Astrocyte (in vitro differentiated cells and primary cell): ENCODE results near the gene SHTN1. TPM values are rescaled to one million over a fixed set of nuclear protein-coding genes. Genes with fewer than 3 reads are reported as not detected.

Source experiments
- DNase-seq: peaks from one replicate; pipeline ENCODE4 v3.0.0-alpha.2; 2010; ENCODE audit warnings: low read depth
- FAIRE-seq: peaks from 2 replicates; lab custom pipeline; 2011; peaks lifted over from hg19 to GRCh38; lab: Jason Lieb, UNC
- H2AFZ ChIP-seq: 2 replicates; pipeline ENCODE4 v1.6.0; 2012; ENCODE audit warnings: low read depth, low read length, inconsistent platforms
- H3K27ac ChIP-seq: 2 replicates; pipeline ENCODE4 v1.5.1; 2011; ENCODE audit warnings: low read depth, low read length, inconsistent platforms
- H3K27me3 ChIP-seq: 2 replicates; pipeline ENCODE4 v1.6.0; 2011; ENCODE audit warnings: low read length, inconsistent platforms; ENCODE audit not compliant: insufficient read depth
- H3K36me3 ChIP-seq: 2 replicates; pipeline ENCODE4 v1.5.1; 2011; ENCODE audit warnings: low read length, inconsistent platforms; ENCODE audit not compliant: insufficient read depth
- H3K4me1 ChIP-seq: 2 replicates; pipeline ENCODE4 v1.5.1; 2011; ENCODE audit warnings: low read length, inconsistent platforms; ENCODE audit not compliant: insufficient read depth
- H3K4me2 ChIP-seq: 2 replicates; pipeline ENCODE4 v1.6.0; 2012; ENCODE audit warnings: low read length, inconsistent platforms
- H3K4me3 ChIP-seq: 2 replicates; pipeline ENCODE4 v1.5.1; 2011; ENCODE audit warnings: low read depth, mild to moderate bottlenecking, low read length, inconsistent platforms; ENCODE audit not compliant: insufficient read depth
- H3K79me2 ChIP-seq: 2 replicates; pipeline ENCODE4 v1.6.0; 2012; ENCODE audit warnings: mild to moderate bottlenecking, low read length, inconsistent platforms; ENCODE audit not compliant: insufficient read depth
- H3K9ac ChIP-seq: 2 replicates; pipeline ENCODE4 v1.6.0; 2012; ENCODE audit warnings: mild to moderate bottlenecking, low read length, inconsistent platforms
- H3K9me3 ChIP-seq: 2 replicates; pipeline ENCODE4 v1.5.1; 2012; ENCODE audit warnings: low read depth, mild to moderate bottlenecking, low read length, inconsistent platforms; ENCODE audit not compliant: insufficient read depth
- H4K20me1 ChIP-seq: 2 replicates; pipeline ENCODE4 v1.6.0; 2012; ENCODE audit warnings: low read length, inconsistent platforms; ENCODE audit not compliant: insufficient read depth
- H3K27ac Mint-ChIP-seq: one replicate; pipeline ENCODE4 v1.8.0; 2021; ENCODE audit warnings: mild to moderate bottlenecking, mixed read lengths; ENCODE audit not compliant: unreplicated experiment
- H3K27me3 Mint-ChIP-seq: one replicate; pipeline ENCODE4 v1.8.0; 2021; ENCODE audit warnings: low read depth, mixed read lengths; ENCODE audit not compliant: unreplicated experiment
- H3K36me3 Mint-ChIP-seq: one replicate; pipeline ENCODE4 v1.8.0; 2021; ENCODE audit warnings: low read depth, mixed read lengths; ENCODE audit not compliant: unreplicated experiment
- H3K4me1 Mint-ChIP-seq: one replicate; pipeline ENCODE4 v1.8.0; 2021; ENCODE audit warnings: low read depth, mixed read lengths; ENCODE audit not compliant: unreplicated experiment
- H3K4me3 Mint-ChIP-seq: one replicate; pipeline ENCODE4 v1.8.0; 2021; ENCODE audit warnings: mild to moderate bottlenecking, moderate library complexity, mixed read lengths; ENCODE audit not compliant: unreplicated experiment
- H3K9me3 Mint-ChIP-seq: one replicate; pipeline ENCODE4 v1.8.0; 2021; ENCODE audit warnings: mild to moderate bottlenecking, mixed read lengths; ENCODE audit not compliant: unreplicated experiment
- CTCF ChIP-seq: IDR thresholded peaks from 2 replicates; pipeline ENCODE4 v1.5.1; 2011; ENCODE audit warnings: low read depth, mild to moderate bottlenecking, inconsistent platforms, low read length, moderate library complexity; ENCODE audit not compliant: insufficient read depth
- EZH2 ChIP-seq: IDR thresholded peaks from 2 replicates; pipeline ENCODE4 v1.6.1; 2012; ENCODE audit warnings: mild to moderate bottlenecking, low read length, inconsistent platforms; ENCODE audit not compliant: insufficient read depth
- total RNA-seq: library from RNA; stranded (reverse); gene quantifications from 2 replicates; pipeline ENCODE4 v1.2.1, GENCODE V29; 2021

Gene SHTN1
- total RNA-seq, 1 donor from 2014 or later = 32.7 TPM

- Histone ChIP-seq H3K27ac (no peak overlapping the region), H3K4me3 (no peak overlapping the region), H3K27me3 (no peaks in the 10 kb centered on the region), H4K20me1 (no peaks in the 10 kb centered on the region), H3K9ac (no peak overlapping the region), H3K79me2 (no peaks in the 10 kb centered on the region), H3K4me1 (no peaks in the 10 kb centered on the region), H3K36me3 (peaks cover 7% of the 10 kb centered on the region), H3K4me2 (no peak overlapping the region), H3K9me3 (no peaks in the 10 kb centered on the region), H2AFZ (no peak overlapping the region)
- H3K27ac Mint-ChIP-seq = no peak overlapping the region
- FAIRE-seq = no peak
- no peaks in the 10 kb centered on the region for H3K4me1 Mint-ChIP-seq
- H3K27me3 Mint-ChIP-seq = no peaks in the 10 kb centered on the region
- no peak overlapping the region for H3K4me3 Mint-ChIP-seq
- peaks cover 11% of the 10 kb centered on the region for H3K36me3 Mint-ChIP-seq
- H3K9me3 Mint-ChIP-seq = no peaks in the 10 kb centered on the region
- TF ChIP-seq EZH2 (no peak), CTCF (no peak)
- DNase-seq = no peak
These were observed 87.5 kb downstream of the SHTN1 start for GRCh38 chr10:116917481-116917880.

- TF ChIP-seq CTCF (no peak), EZH2 (no peak)
- FAIRE-seq = no peak
- Histone ChIP-seq H2AFZ (no peak overlapping the region), H3K4me2 (no peak overlapping the region), H3K4me1 (no peaks in the 10 kb centered on the region), H4K20me1 (no peaks in the 10 kb centered on the region), H3K27ac (no peak overlapping the region), H3K9ac (no peak overlapping the region), H3K79me2 (no peaks in the 10 kb centered on the region), H3K4me3 (no peak overlapping the region), H3K27me3 (no peaks in the 10 kb centered on the region), H3K9me3 (no peaks in the 10 kb centered on the region), H3K36me3 (peaks cover 7% of the 10 kb centered on the region)
- Mint-ChIP-seq H3K27ac (no peak overlapping the region), H3K27me3 (no peaks in the 10 kb centered on the region), H3K4me3 (no peak overlapping the region), H3K4me1 (no peaks in the 10 kb centered on the region), H3K9me3 (no peaks in the 10 kb centered on the region), H3K36me3 (peaks cover 10% of the 10 kb centered on the region)
- DNase-seq = no peak
These were observed 89.6 kb downstream of the SHTN1 start for GRCh38 chr10:116915340-116915739.

- TF ChIP-seq CTCF = no peak
- Histone ChIP-seq H2AFZ (no peak overlapping the region), H3K36me3 (peaks cover 7% of the 10 kb centered on the region), H3K4me2 (no peak overlapping the region), H3K9me3 (no peaks in the 10 kb centered on the region), H4K20me1 (no peaks in the 10 kb centered on the region), H3K9ac (no peak overlapping the region), H3K79me2 (no peaks in the 10 kb centered on the region), H3K27ac (no peak overlapping the region), H3K27me3 (no peaks in the 10 kb centered on the region), H3K4me3 (no peak overlapping the region), H3K4me1 (no peaks in the 10 kb centered on the region)
- Mint-ChIP-seq H3K4me3 (no peak overlapping the region), H3K4me1 (no peaks in the 10 kb centered on the region), H3K36me3 (peaks cover 11% of the 10 kb centered on the region), H3K9me3 (no peaks in the 10 kb centered on the region), H3K27me3 (no peaks in the 10 kb centered on the region), H3K27ac (no peak overlapping the region)
- FAIRE-seq (no peak), DNase-seq (no peak)
These were observed 91.3 kb downstream of the SHTN1 start for GRCh38 chr10:116913695-116914094.
